HepG2 (cell line): ENCODE data around the gene HADH. TPM values are rescaled to one million over a fixed set of nuclear protein-coding genes. Genes with fewer than 3 reads are reported as not detected.

Source experiments
- ELK4 ChIP-seq: sonication (generic); formaldehyde crosslinking; IDR thresholded peaks from 2 replicates; pipeline ENCODE4 v1.9.0; 2021; ENCODE audit warnings: missing genetic modification reagents, borderline replicate concordance
- GPBP1L1 ChIP-seq: sonication (generic); formaldehyde crosslinking; IDR thresholded peaks from 2 replicates; pipeline ENCODE4 v1.5.0; 2020; ENCODE audit warnings: mild to moderate bottlenecking, missing genetic modification reagents
- MLLT10 ChIP-seq: sonication (generic); formaldehyde crosslinking; IDR thresholded peaks from 2 replicates; pipeline ENCODE4 v1.4.0; 2020; ENCODE audit warnings: missing genetic modification reagents
- RERE ChIP-seq: IDR thresholded peaks from 2 replicates; pipeline ENCODE4 v1.6.1; 2016; ENCODE audit warnings: low read depth, missing genetic modification reagents, missing compliant biosample characterization
- SMARCE1 ChIP-seq: fragments of 450-650 bp; IDR thresholded peaks from 2 replicates; pipeline ENCODE4 v1.6.1; 2017; ENCODE audit warnings: borderline replicate concordance
- SOX6 ChIP-seq, 2 experiments: fragments of 450-650 bp in 1 of 2; sonication (generic) in 1 of 2; formaldehyde crosslinking in 1 of 2; IDR thresholded peaks; 2 replicates each; pipeline versions ENCODE4 v1.4.0 to v1.6.1; 2017 to 2020; ENCODE audit warnings: antibody characterized with exemption in 1 of 2, mild to moderate bottlenecking in 1 of 2, missing genetic modification reagents in 1 of 2
- TOE1 ChIP-seq: sonication (generic); formaldehyde crosslinking; IDR thresholded peaks from 2 replicates; pipeline ENCODE4 v1.4.0; 2020; ENCODE audit warnings: mild to moderate bottlenecking, missing genetic modification reagents
- ZNF12 ChIP-seq: sonication (generic); formaldehyde crosslinking; IDR thresholded peaks from 2 replicates; pipeline ENCODE4 v1.5.0; 2020; ENCODE audit warnings: missing genetic modification reagents
- ZNF318 ChIP-seq: sonication (generic); formaldehyde crosslinking; IDR thresholded peaks from 2 replicates; pipeline ENCODE4 v1.4.0; 2020; ENCODE audit warnings: mild to moderate bottlenecking, missing genetic modification reagents
- ZNF33A ChIP-seq: sonication (generic); formaldehyde crosslinking; IDR thresholded peaks from 2 replicates; pipeline ENCODE4 v1.5.1; 2020; ENCODE audit warnings: missing genetic modification reagents, mild to moderate bottlenecking, moderate library complexity, borderline replicate concordance
- polyA plus RNA-seq, 8 experiments: library from polyadenylated mRNA; depleted of rRNA in 3 of 8; stranded (reverse) in 7 of 8; unstranded in 1 of 8; fragments of >200 nt; fragmentation: Illumina TruSeq in 4 of 8; extraction: Trizol in 4 of 8; gene quantifications; 2 replicates each; pipeline versions ENCODE4 v1.2.1 to v1.2.3, GENCODE V29; 2011 to 2016; ENCODE audit warnings: low read depth in 4 of 8, missing spikeins in 1 of 8, mixed read lengths in 1 of 8; ENCODE audit not compliant: insufficient read depth in 1 of 8
- total RNA-seq, 5 experiments: library from RNA; depleted of rRNA; stranded (reverse); fragments of >200 nt; fragmentation: Illumina TruSeq; extraction: Trizol; gene quantifications; 2 replicates each; pipeline ENCODE4 v1.2.3, GENCODE V29; 2016; ENCODE audit warnings: low read depth in 1 of 5

Gene HADH
- total and polyA plus RNA-seq, 2 of the 13 experiments (the other 11 are each of a cell fraction or from before 2014, with no cell fraction given) = 29.6 to 33.9 TPM

- TF ChIP-seq GPBP1L1 (CRISPR knock-in tag) (no peak), RERE (CRISPR knock-in tag) (peak; percentile 19; the same call in 1 of the 2 replicates), SOX6 (IDR thresholded peaks at IDR 0.05) (no peak), SOX6 (CRISPR knock-in tag; IDR thresholded peaks at IDR 0.05) (peak; percentile 89), ZNF33A (no peak), ZNF12 (CRISPR knock-in tag) (no peak), ELK4 (CRISPR knock-in tag) (no peak), SMARCE1 (no peak), MLLT10 (no peak), ZNF318 (no peak), TOE1 (no peak)
Measured at GRCh38 chr4:107978716-107979451, 10.8 kb upstream of the HADH start (continued).
